Right lobe of liver (tissue), 6 donors: Measurements from ENCODE around the gene HS1BP3. TPM values are rescaled to one million over a fixed set of nuclear protein-coding genes. Genes with fewer than 3 reads are reported as not detected.

Experiments
- ATAC-seq, 4 donors: fragments of 200-7000 bp; cut with Tn5 transposase; one replicate each; pipeline ENCODE4 v1.9.1; 2020; ENCODE audit warnings: mild to moderate bottlenecking in 4 of 4, moderate library complexity in 4 of 4
- DNase-seq, 3 donors: peaks; one replicate each; pipeline ENCODE4 v3.0.0-alpha.2; 2020
- H3K27ac ChIP-seq, 3 donors: fragments of 200-600 bp; one replicate each; pipeline ENCODE4 v1.8.0; 2022
- H3K27me3 ChIP-seq, 2 donors: fragments of 200-600 bp; one replicate each; pipeline ENCODE4 v1.8.0; 2022
- H3K36me3 ChIP-seq, 4 donors: fragments of 200-600 bp; sonication (generic) in 1 of 4; one replicate each; pipeline versions ENCODE4 v1.5.1 to v1.8.0; 2017 to 2022; ENCODE audit warnings: control low read depth in 1 of 4
- H3K4me1 ChIP-seq, 4 donors: fragments of 200-600 bp; sonication (generic) in 1 of 4; one replicate each; pipeline versions ENCODE4 v1.5.1 to v1.8.0; 2017 to 2022; ENCODE audit warnings: control low read depth in 1 of 4
- H3K4me3 ChIP-seq, 3 donors: fragments of 200-600 bp; one replicate each; pipeline ENCODE4 v1.8.0; 2022
- H3K9me3 ChIP-seq, 4 donors: fragments of 200-600 bp; sonication (generic) in 1 of 4; one replicate each; pipeline versions ENCODE4 v1.5.1 to v1.8.0; 2017 to 2022; ENCODE audit warnings: control low read depth in 1 of 4
- POLR2A ChIP-seq: fragments of 450-650 bp; IDR thresholded peaks from one replicate; pipeline ENCODE4 v1.6.1; 2017; ENCODE audit warnings: antibody characterized with exemption, mild to moderate bottlenecking
- WGBS: methylation state at CpG from one replicate; pipeline ENCODE4 v1.1.6; 2018; ENCODE audit warnings: low coverage, low lambda C conversion rate; ENCODE audit not compliant: insufficient coverage; ENCODE audit errors: missing lambda C conversion rate; 5-methylcytosine and 5-hydroxymethylcytosine counted together
- intact Hi-C, 2 donors: fragments of 100-400 bp; cut with DNase I; formaldehyde crosslinking; loops; one replicate each; pipeline versions ENCODE4 v1.11.2 to v1.14.1; 2022
- total RNA-seq, 6 experiments: library from RNA; depleted of rRNA in 2 of 6; stranded (reverse); fragments of >200 nt in 2 of 6; fragmentation: NEBNext Ultra II Directional in 3 of 6; extraction: Animal tissue kit (Norgen Biotek cat#: 25700) in 3 of 6; gene quantifications; one replicate each; pipeline versions ENCODE4 v1.1.0 to v1.2.4, GENCODE V29; 2016 to 2023
- TF ChIP-seq, protein P1 (sequence below), 4 donors: fragments of 200-600 bp in 3 of 4; fragments of 450-650 bp in 1 of 4; IDR thresholded peaks; one replicate each; pipeline versions ENCODE4 v1.5.1 to v1.8.0; 2016 to 2022; ENCODE audit warnings: antibody characterized with exemption in 4 of 4, mild to moderate bottlenecking in 2 of 4
- donor health status: DM: no; HTN: yes; CAD: no.
- donor health status: DM: no; HTN: no; CAD: no.
- donor health status: DM: no; HTN: no; CAD: no.
- donor health status: DM: no; HTN: yes; CAD: no.
- donor health status: DM: no; HTN: yes; CAD: no.

HS1BP3 gene
- total RNA-seq, 6 experiments from 2014 or later = 17.5 to 34.7 (median 20.2) TPM

DNA sequence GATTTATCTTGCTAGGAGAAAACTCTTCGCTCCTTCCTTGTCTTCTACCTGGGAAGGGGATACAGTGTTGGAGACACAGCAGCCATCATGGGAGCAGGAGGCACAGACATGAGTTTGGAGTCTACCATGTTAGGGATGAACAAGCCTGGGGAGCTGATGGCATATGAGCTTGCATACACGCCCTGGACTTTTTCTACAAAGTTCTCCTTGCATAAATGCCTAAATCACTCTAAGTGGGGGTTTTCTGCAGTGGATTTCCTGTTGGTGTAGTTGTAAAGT, 3.6 kb upstream of the HS1BP3 start:
- 71% methylated on average over 2 of the region's 2 CpGs for WGBS
- H3K4me1 ChIP-seq = peaks cover 0 to 12% (median 4%) of the 10 kb centered on the region in 4 donors
- DNase-seq (no peak), ATAC-seq (no peak)
- TF ChIP-seq, protein P1, sequence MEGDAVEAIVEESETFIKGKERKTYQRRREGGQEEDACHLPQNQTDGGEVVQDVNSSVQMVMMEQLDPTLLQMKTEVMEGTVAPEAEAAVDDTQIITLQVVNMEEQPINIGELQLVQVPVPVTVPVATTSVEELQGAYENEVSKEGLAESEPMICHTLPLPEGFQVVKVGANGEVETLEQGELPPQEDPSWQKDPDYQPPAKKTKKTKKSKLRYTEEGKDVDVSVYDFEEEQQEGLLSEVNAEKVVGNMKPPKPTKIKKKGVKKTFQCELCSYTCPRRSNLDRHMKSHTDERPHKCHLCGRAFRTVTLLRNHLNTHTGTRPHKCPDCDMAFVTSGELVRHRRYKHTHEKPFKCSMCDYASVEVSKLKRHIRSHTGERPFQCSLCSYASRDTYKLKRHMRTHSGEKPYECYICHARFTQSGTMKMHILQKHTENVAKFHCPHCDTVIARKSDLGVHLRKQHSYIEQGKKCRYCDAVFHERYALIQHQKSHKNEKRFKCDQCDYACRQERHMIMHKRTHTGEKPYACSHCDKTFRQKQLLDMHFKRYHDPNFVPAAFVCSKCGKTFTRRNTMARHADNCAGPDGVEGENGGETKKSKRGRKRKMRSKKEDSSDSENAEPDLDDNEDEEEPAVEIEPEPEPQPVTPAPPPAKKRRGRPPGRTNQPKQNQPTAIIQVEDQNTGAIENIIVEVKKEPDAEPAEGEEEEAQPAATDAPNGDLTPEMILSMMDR (IDR thresholded peaks at IDR 0.05) = no peak
- TF ChIP-seq POLR2A = no peak
- intact Hi-C loops = no loop called here
- no peaks in the 10 kb centered on the region for H3K27me3 ChIP-seq
- no peaks in the 10 kb centered on the region for H3K36me3 ChIP-seq
- H3K27ac ChIP-seq = no peak overlapping the region
- no peak overlapping the region for H3K4me3 ChIP-seq
- no peaks in the 10 kb centered on the region for H3K9me3 ChIP-seq

DNA sequence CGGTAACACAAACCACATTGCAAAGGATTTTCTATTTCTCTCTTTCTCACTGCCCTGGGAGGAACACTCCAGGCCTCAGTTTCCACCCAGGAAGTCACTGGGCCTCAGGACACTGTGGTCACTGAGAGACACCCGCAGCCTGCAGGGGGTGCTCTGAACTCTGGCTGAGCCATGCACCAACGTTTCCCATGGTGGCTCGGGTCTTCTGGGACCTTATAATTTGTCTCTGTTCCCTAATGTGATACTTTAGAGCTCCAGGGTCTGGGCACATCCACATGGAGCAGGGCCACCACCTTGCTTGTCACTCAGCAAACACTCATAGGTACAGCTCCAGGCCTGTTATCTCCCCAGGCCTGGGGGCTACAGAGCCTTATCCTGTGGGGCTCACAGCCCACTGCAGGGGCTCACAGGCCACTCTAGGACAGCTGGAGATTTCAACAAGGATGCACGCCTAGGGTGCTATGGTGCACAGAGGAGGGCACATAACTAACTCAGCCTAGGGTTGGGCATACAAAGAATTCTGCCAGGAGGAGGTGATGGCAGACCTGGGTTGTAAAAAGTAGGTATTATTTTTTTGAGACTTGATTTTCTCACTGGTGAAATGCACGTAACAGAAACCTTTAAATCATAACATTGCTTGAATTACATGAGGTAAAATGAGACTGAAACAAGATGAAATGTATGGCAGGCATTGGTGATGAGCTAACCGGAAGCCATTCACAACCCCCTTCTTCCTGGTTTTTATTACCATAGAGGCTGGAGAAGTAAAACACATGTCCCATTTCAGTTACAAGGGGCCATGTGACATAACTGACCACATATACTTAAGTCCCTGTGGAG, 3.0 kb upstream of the HS1BP3 start:
- DNase-seq = peak in 1 of 3 donors; percentile 20
- H3K4me1 ChIP-seq = peaks cover 0 to 17% (median 6%) of the 10 kb centered on the region in 4 donors
- TF ChIP-seq, protein P1 (IDR thresholded peaks at IDR 0.05) = no peak
- TF ChIP-seq POLR2A = no peak
- no peak overlapping the region for H3K4me3 ChIP-seq
- H3K36me3 ChIP-seq = no peaks in the 10 kb centered on the region
- H3K9me3 ChIP-seq = no peaks in the 10 kb centered on the region
- ATAC-seq = no peak
- no peak overlapping the region for H3K27ac ChIP-seq
- 91% methylated on average over 7 of the region's 7 CpGs for WGBS
- no peaks in the 10 kb centered on the region for H3K27me3 ChIP-seq
- intact Hi-C loops = no loop called here

DNA sequence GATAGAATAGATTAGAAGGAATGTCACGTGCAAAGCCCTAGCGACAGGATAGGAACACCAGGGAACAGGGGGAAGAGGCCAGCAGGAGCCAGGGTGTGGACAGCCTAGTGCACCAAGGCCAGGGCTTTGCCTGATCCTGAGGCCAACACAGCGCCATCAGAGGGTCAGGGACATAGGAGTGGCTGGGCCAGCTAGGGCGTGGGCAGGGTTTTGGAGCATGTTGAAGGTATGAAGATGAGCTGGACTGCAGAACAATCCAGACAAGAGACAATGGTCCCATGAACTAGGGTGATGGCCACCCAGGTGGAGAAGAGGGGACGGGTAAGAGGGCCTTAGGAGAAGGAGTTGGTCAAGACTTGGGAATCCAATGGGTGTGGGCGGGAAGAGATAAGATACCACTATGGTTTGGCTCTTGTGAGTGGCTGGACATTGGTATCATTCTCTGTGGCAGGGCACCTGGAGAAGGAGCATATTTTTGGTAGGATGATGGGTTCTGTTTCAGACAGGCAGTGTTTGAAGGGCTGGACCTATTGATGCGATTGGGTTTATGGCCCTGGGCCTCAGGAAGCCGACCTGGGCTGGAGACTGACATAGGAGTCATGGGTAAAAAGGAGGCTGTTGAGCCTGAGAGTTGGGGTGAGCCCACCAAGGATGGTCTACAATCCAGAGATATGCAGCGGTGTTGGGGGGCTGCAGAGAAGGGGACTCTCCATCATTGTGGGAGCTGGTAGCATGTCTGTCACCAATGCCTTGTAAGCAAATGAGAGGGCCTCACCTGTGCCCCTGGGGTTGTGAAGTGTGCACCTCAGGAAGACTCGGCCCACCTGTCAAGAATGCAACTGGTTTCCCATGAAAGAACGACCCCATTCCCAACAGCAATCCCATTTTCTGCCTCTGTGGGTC, 2.0 kb upstream of the HS1BP3 start:
- DNase-seq = peak in 1 of 3 donors; percentile 42
- no peaks in the 10 kb centered on the region for H3K9me3 ChIP-seq
- H3K4me3 ChIP-seq = no peak overlapping the region
- intact Hi-C loops = no loop called here
- no peak overlapping the region for H3K27ac ChIP-seq
- H3K4me1 ChIP-seq = peaks cover 0 to 27% (median 6%) of the 10 kb centered on the region in 4 donors
- no peaks in the 10 kb centered on the region for H3K36me3 ChIP-seq
- TF ChIP-seq, protein P1 (IDR thresholded peaks at IDR 0.05) = no peak
- no peak for TF ChIP-seq POLR2A
- no peak for ATAC-seq
- H3K27me3 ChIP-seq = no peaks in the 10 kb centered on the region
- 89% methylated on average over 4 of the region's 11 CpGs for WGBS

DNA sequence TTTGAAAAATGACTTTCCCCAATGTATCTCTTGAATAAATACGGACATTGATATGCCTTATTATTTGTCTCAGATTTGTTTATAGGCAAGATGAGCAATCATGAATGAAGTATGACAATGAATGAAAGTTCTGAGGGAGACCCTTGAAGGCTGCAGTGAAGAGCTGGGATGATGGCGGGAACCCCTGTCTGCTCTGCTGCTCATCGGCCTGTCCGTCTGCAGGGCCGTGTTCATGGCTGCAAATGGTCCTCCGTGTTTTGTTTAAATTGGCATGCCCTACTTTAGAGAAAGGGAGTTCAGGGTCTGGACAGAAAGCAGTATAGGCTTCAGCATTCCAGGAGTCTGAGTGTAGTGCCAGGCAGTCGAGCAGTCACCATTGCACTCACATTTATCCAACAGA, 1.2 kb upstream of the HS1BP3 start:
- intact Hi-C loops = no loop called here
- H3K36me3 ChIP-seq = no peaks in the 10 kb centered on the region
- ATAC-seq = no peak
- no peaks in the 10 kb centered on the region for H3K9me3 ChIP-seq
- no peak overlapping the region for H3K27ac ChIP-seq
- H3K27me3 ChIP-seq = no peaks in the 10 kb centered on the region
- peak in 1 of 3 donors; percentile 23 for DNase-seq
- H3K4me1 ChIP-seq = peaks cover 0 to 31% (median 6%) of the 10 kb centered on the region in 4 donors
- TF ChIP-seq, protein P1 (IDR thresholded peaks at IDR 0.05) = no peak
- no peak for TF ChIP-seq POLR2A
- 88% methylated on average over 6 of the region's 7 CpGs for WGBS
- H3K4me3 ChIP-seq = no peak overlapping the region
